ENCODE measurements around the gene MYO5B. TPM values are rescaled to one million over a fixed set of nuclear protein-coding genes. Genes with fewer than 3 reads are reported as not detected.

Gene MYO5B
- total and polyA plus RNA-seq, 2 experiments from 2014 or later: 20.3 to 41.9 TPM

DNA sequence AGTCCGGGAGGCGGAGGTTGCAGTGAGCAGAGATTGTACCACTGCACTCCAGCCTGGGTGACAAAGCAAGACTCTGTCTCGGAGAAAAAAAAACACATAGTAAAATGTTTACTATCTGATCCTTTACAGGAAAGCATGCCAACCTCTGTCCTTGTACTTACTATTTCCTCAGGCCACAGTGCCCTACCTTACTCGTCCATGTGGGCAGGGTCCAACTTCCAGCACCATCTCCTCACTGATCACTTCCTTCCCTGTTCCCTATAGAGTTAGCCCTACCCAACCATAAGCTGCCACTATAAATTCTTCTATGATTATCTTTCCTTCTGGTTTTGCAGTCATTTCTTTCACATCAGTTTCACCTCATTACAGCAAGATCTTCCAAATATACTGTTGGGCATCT is 136.2 kb downstream of the MYO5B start:
- Histone ChIP-seq H3K4me2 (no peak overlapping the region), H3K9me2 (replicated peaks; ENCODE audit: insufficient read depth) (no peaks in the 10 kb centered on the region), H3K4me3 (no peak overlapping the region), H3K4me1 (ENCODE audit: insufficient read depth) (peaks cover 6% of the 10 kb centered on the region), H3K9me3 (ENCODE audit: low read depth) (no peaks in the 10 kb centered on the region), H4K20me1 (ENCODE audit: insufficient read depth, poor library complexity, severe bottlenecking) (peaks cover 10% of the 10 kb centered on the region), H3K79me2 (peaks cover 31% of the 10 kb centered on the region), H3K27ac (no peak overlapping the region), H2AFZ (no peak overlapping the region), H3K27me3 (no peaks in the 10 kb centered on the region), H3K36me3 (replicated peaks; ENCODE audit: insufficient read depth, low read depth) (no peaks in the 10 kb centered on the region)
- WGBS (ENCODE audit: low lambda C conversion rate, missing lambda C conversion rate): 94% methylated on average over 4 of the region's 4 CpGs
- no peak for TF ChIP-seq EZH2 (IDR thresholded peaks at IDR 0.05; ENCODE audit: borderline replicate concordance)
- TF ChIP-seq CTCF (IDR thresholded peaks at IDR 0.05; ENCODE audit: poor library complexity): no peak
- no peak for TF ChIP-seq EZH2phosphoT487 (IDR thresholded peaks at IDR 0.05; ENCODE audit: low read depth, severe bottlenecking, unreplicated experiment)
- DNase-seq (ENCODE audit: low spot score): no peak

- Histone ChIP-seq H3K4me2 (no peak overlapping the region), H3K4me3 (no peak overlapping the region), H4K20me1 (ENCODE audit: insufficient read depth, poor library complexity, severe bottlenecking) (peaks cover 10% of the 10 kb centered on the region), H2AFZ (no peak overlapping the region), H3K9me3 (ENCODE audit: low read depth) (no peaks in the 10 kb centered on the region), H3K9me2 (replicated peaks; ENCODE audit: insufficient read depth) (no peaks in the 10 kb centered on the region), H3K27ac (no peak overlapping the region), H3K79me2 (peaks cover 21% of the 10 kb centered on the region), H3K27me3 (no peaks in the 10 kb centered on the region), H3K4me1 (ENCODE audit: insufficient read depth) (peaks cover 6% of the 10 kb centered on the region), H3K36me3 (replicated peaks; ENCODE audit: insufficient read depth, low read depth) (no peaks in the 10 kb centered on the region)
- no peak for DNase-seq (ENCODE audit: low spot score)
- no peak for TF ChIP-seq CTCF (IDR thresholded peaks at IDR 0.05; ENCODE audit: poor library complexity)
- no peak for TF ChIP-seq EZH2phosphoT487 (IDR thresholded peaks at IDR 0.05; ENCODE audit: low read depth, severe bottlenecking, unreplicated experiment)
- no peak for TF ChIP-seq EZH2 (IDR thresholded peaks at IDR 0.05; ENCODE audit: borderline replicate concordance)
Observed at GRCh38 chr18:50057009-50057408, 137.9 kb downstream of the MYO5B start.

- H3K4me2 ChIP-seq: no peak overlapping the region
- no peaks in the 10 kb centered on the region for H3K36me3 ChIP-seq (replicated peaks; ENCODE audit: insufficient read depth, low read depth)
- TF ChIP-seq EZH2 (IDR thresholded peaks at IDR 0.05; ENCODE audit: borderline replicate concordance) (no peak), EZH2phosphoT487 (IDR thresholded peaks at IDR 0.05; ENCODE audit: low read depth, severe bottlenecking, unreplicated experiment) (no peak), CTCF (IDR thresholded peaks at IDR 0.05; ENCODE audit: poor library complexity) (no peak)
- peaks cover 21% of the 10 kb centered on the region for H3K79me2 ChIP-seq
- peaks cover 6% of the 10 kb centered on the region for H3K4me1 ChIP-seq (ENCODE audit: insufficient read depth)
- no peak overlapping the region for H3K4me3 ChIP-seq
- no peak for DNase-seq (ENCODE audit: low spot score)
- H3K9me3 ChIP-seq (ENCODE audit: low read depth): no peaks in the 10 kb centered on the region
- 92% methylated on average over 1 of the region's 1 CpG for WGBS (ENCODE audit: low lambda C conversion rate, missing lambda C conversion rate)
- peaks cover 10% of the 10 kb centered on the region for H4K20me1 ChIP-seq (ENCODE audit: insufficient read depth, poor library complexity, severe bottlenecking)
- H3K27me3 ChIP-seq: no peaks in the 10 kb centered on the region
- H2AFZ ChIP-seq: no peak overlapping the region
- H3K9me2 ChIP-seq (replicated peaks; ENCODE audit: insufficient read depth): no peaks in the 10 kb centered on the region
- no peak overlapping the region for H3K27ac ChIP-seq
Observed at GRCh38 chr18:50056185-50056584, 138.8 kb downstream of the MYO5B start.

DNA sequence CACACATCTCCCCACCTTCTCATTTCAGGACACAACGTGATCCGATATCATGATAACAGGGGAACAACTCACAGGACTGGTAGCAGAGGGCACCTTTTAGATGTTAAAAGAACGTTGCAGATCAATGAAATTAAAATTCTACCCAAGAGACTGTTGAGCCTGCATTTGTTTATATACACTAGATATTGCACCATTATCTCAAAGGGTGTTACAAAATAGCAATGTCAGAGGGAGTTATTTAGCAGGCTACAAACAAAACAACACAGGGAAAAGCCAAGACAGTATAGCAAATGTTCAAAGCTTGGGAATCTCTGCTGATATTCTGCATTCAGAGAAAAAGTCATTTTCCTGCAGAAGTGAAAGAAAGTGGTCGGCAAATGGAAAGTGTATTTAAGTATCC is 139.5 kb downstream of the MYO5B start:
- Histone ChIP-seq H3K4me3 (no peak overlapping the region), H3K4me1 (ENCODE audit: insufficient read depth) (no peaks in the 10 kb centered on the region), H3K79me2 (peaks cover 21% of the 10 kb centered on the region), H2AFZ (no peak overlapping the region), H4K20me1 (ENCODE audit: insufficient read depth, poor library complexity, severe bottlenecking) (peaks cover 10% of the 10 kb centered on the region), H3K36me3 (replicated peaks; ENCODE audit: insufficient read depth, low read depth) (no peaks in the 10 kb centered on the region), H3K27ac (no peak overlapping the region), H3K9me2 (replicated peaks; ENCODE audit: insufficient read depth) (no peaks in the 10 kb centered on the region), H3K27me3 (no peaks in the 10 kb centered on the region), H3K4me2 (no peak overlapping the region), H3K9me3 (ENCODE audit: low read depth) (no peaks in the 10 kb centered on the region)
- TF ChIP-seq CTCF (IDR thresholded peaks at IDR 0.05; ENCODE audit: poor library complexity) (no peak), EZH2phosphoT487 (IDR thresholded peaks at IDR 0.05; ENCODE audit: low read depth, severe bottlenecking, unreplicated experiment) (no peak), EZH2 (IDR thresholded peaks at IDR 0.05; ENCODE audit: borderline replicate concordance) (no peak)
- no peak for DNase-seq (ENCODE audit: low spot score)
- WGBS (ENCODE audit: low lambda C conversion rate, missing lambda C conversion rate): 77% methylated on average over 4 of the region's 4 CpGs

All from hepatocyte (in vitro differentiated cells).